Suprapubic skin (tissue), 4 donors: ENCODE results near the gene ZBTB7B. TPM values are rescaled to one million over a fixed set of nuclear protein-coding genes. Genes with fewer than 3 reads are reported as not detected.
"Not testable (repeated sequence)": the region's sequence is repeated elsewhere in the genome, so short reads cannot be mapped to it uniquely, and the experiment has no call there.

ENCODE experiments used
- DNase-seq, 2 donors: peaks; one replicate each; pipeline ENCODE4 v3.0.0-alpha.2; 2019; ENCODE audit warnings: low spot score in 2 of 2
- H3K27ac ChIP-seq: fragments of 200-600 bp; sonication (generic); one replicate; pipeline ENCODE4 v1.5.1; 2019
- H3K27me3 ChIP-seq: fragments of 200-600 bp; sonication (generic); one replicate; pipeline ENCODE4 v1.5.1; 2019
- H3K36me3 ChIP-seq: fragments of 200-600 bp; sonication (generic); one replicate; pipeline ENCODE4 v1.5.1; 2019
- H3K4me1 ChIP-seq: fragments of 200-600 bp; sonication (generic); one replicate; pipeline ENCODE4 v1.5.1; 2019
- H3K4me3 ChIP-seq: fragments of 200-600 bp; sonication (generic); one replicate; pipeline ENCODE4 v1.5.1; 2019; ENCODE audit warnings: mild to moderate bottlenecking
- H3K9me3 ChIP-seq: fragments of 200-600 bp; sonication (generic); one replicate; pipeline ENCODE4 v1.5.1; 2019
- EP300 ChIP-seq: sonication (generic); formaldehyde crosslinking; IDR thresholded peaks from one replicate; pipeline ENCODE4 v1.6.1; 2017; ENCODE audit warnings: antibody characterized with exemption
- POLR2A ChIP-seq, 2 donors: fragments of 450-650 bp; IDR thresholded peaks; one replicate each; pipeline ENCODE4 v1.6.1; 2017; ENCODE audit warnings: antibody characterized with exemption in 2 of 2, mild to moderate bottlenecking in 2 of 2, moderate library complexity in 2 of 2
- POLR2AphosphoS5 ChIP-seq, 3 donors: sonication (generic); formaldehyde crosslinking; IDR thresholded peaks; one replicate each; pipeline ENCODE4 v1.6.1; 2017; ENCODE audit warnings: antibody characterized with exemption in 3 of 3
- WGBS: methylation state at CpG from one replicate; pipeline ENCODE4 v1.1.5; 2018; 5-methylcytosine and 5-hydroxymethylcytosine counted together
- total RNA-seq, 4 donors: library from RNA; depleted of rRNA; stranded (reverse); fragments of >200 nt; gene quantifications; one replicate each; pipeline ENCODE4 v1.1.0, GENCODE V29; 2016
- TF ChIP-seq, protein P1 (sequence below), 2 donors: fragments of 200-600 bp in 1 of 2; fragments of 450-650 bp in 1 of 2; sonication (generic) in 1 of 2; IDR thresholded peaks; one replicate each; pipeline ENCODE4 v1.5.1; 2016 to 2019; ENCODE audit warnings: antibody characterized with exemption in 2 of 2, mild to moderate bottlenecking in 1 of 2, moderate library complexity in 1 of 2

The ZBTB7B gene
- total RNA-seq, 4 donors from 2014 or later: 238 to 243 (median 239) TPM

DNA sequence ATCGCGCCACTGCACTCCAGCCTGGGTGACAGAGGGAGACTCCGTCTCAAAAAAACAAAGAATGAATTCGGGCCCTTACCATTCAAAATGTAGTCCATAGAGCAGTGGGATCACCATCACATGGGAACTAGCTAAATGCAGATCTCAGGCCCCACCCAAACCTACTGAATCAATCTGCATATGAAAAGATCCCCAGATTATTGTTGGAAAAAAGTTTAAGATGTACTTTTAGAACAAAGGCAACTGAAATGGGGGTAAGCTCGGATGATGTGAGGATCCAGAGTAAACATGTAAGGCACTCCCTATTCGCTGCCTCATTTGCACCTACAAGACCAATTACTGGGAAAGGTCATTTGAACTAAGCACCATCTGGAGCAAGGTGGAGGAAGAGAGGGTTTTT is 20.3 kb upstream of the ZBTB7B start:
- 67% methylated on average over 6 of the region's 6 CpGs for WGBS
- DNase-seq: no peak
- no peak overlapping the region for H3K27ac ChIP-seq
- no peaks in the 10 kb centered on the region for H3K9me3 ChIP-seq
- TF ChIP-seq POLR2AphosphoS5 (IDR thresholded peaks at IDR 0.05): no peak
- TF ChIP-seq, protein P1, sequence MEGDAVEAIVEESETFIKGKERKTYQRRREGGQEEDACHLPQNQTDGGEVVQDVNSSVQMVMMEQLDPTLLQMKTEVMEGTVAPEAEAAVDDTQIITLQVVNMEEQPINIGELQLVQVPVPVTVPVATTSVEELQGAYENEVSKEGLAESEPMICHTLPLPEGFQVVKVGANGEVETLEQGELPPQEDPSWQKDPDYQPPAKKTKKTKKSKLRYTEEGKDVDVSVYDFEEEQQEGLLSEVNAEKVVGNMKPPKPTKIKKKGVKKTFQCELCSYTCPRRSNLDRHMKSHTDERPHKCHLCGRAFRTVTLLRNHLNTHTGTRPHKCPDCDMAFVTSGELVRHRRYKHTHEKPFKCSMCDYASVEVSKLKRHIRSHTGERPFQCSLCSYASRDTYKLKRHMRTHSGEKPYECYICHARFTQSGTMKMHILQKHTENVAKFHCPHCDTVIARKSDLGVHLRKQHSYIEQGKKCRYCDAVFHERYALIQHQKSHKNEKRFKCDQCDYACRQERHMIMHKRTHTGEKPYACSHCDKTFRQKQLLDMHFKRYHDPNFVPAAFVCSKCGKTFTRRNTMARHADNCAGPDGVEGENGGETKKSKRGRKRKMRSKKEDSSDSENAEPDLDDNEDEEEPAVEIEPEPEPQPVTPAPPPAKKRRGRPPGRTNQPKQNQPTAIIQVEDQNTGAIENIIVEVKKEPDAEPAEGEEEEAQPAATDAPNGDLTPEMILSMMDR (IDR thresholded peaks at IDR 0.05): no peak
- H3K4me1 ChIP-seq: peaks cover 29% of the 10 kb centered on the region
- H3K4me3 ChIP-seq: peak overlapping the region; percentile 77
- no peaks in the 10 kb centered on the region for H3K27me3 ChIP-seq
- peaks cover 6% of the 10 kb centered on the region for H3K36me3 ChIP-seq

DNA sequence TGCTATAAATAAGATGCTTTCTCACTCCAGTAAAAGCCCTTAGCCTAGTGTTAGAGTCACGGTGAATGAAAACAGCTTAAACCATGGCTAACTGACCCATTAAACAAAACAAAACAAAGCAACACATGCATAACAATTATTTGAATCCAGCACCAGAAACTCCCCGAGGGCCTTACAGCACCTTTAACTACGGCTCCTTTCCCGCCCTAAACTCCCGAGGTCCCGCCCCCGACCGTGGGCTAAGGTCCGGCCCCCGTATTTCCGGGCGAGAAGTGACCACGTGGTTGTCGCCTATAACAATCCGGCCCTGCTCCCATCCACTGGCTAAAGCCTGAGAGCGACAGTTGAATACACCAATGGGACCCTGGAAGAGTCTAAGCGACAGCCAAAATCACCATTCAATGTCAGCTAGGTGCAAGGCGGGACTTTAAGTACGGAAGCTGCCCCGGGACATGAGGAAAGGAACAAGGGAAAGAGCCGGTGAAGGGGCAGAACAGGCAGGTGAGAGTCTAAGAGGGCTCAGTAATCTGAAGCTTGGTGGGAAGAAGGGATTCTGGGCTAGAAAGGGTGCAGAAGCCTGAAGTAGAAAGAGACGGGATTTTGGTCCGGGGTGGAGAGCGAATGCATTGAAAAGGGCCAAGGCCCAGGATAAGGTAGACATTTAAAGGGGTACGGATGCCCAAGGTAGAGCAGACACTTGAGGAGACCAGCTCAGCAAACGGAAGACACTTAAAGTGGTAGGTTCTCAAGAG is 19.5 kb upstream of the ZBTB7B start, which contains the start of gene FLAD1:
FLAD1 (plus strand) TSS at position 448 of the 752 bp plus-strand sequence. CDS start 351 bp downstream, outside the sequence.
- H3K27me3 ChIP-seq: no peaks in the 10 kb centered on the region
- H3K4me1 ChIP-seq: peaks cover 26% of the 10 kb centered on the region
- H3K4me3 ChIP-seq: peak within 1 kb of the TSS; percentile 77
- DNase-seq: peak; percentile 96 to 98
- under 1% methylated on average over 26 of the region's 26 CpGs for WGBS
- peak within 1 kb of the TSS; percentile 86 for H3K27ac ChIP-seq
- peaks cover 14% of the 10 kb centered on the region for H3K36me3 ChIP-seq
- H3K9me3 ChIP-seq: no peaks in the 10 kb centered on the region
- TF ChIP-seq POLR2AphosphoS5 (IDR thresholded peaks at IDR 0.05) (peak in 2 of 3 donors; percentile 68 to 71), POLR2A (IDR thresholded peaks at IDR 0.05) (no peak), EP300 (no peak)
- TF ChIP-seq, protein P1 (IDR thresholded peaks at IDR 0.05): no peak

DNA sequence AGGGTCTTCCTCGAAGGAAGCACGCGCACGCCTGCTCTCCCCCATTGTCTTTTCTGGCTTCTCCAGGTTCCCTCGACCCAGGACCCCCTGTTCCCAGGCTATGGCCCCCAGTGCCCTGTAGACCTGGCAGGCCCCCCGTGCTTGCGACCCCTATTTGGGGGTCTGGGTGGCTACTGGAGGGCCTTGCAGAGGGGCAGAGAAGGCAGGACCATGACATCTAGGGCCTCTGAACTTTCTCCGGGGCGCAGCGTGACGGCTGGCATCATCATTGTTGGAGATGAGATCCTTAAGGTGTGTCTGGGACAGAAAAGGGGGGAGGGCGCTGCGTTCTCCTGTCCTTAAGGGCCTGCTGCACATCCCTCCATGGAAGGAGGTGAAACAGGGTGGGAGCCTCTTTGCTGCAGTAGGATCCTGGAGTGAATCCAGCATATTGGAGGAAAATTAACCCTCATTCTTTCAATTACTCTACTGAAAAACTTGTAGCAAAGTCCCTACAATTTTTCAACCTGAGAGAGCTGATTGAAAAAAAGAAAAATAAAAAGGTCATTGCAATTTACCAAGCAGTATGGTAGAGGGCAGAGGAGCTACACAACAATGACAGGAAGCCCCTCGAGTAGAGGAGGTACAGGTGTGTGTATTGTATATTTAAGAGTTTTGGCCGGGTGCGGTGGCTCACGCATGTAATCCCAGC is 18.7 kb upstream of the ZBTB7B start:
- H3K27ac ChIP-seq: peak overlapping the region; percentile 86

DNA sequence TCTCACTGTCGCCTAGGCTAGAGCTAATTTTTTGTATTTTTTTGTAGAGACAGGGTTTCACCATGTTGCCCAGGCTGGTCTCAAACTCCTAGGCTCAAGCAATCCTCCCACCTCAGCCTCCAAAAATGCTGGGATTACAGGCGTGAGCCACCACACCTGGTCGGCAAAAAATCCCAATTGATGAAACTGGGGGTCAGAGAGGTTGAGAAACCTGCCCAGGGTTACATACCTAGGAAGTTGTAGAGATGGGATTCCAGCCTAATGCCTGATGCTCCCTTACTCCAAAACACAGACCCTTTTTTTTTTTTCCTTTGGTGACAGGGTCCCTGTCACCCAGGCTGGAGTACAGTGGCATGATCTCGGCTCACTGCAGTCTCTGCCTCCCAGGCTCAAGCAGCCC is 15.9 kb upstream of the ZBTB7B start:
- Histone ChIP-seq H3K4me1 (peaks cover 30% of the 10 kb centered on the region), H3K36me3 (peaks cover 47% of the 10 kb centered on the region)
- H3K4me3 ChIP-seq, DNase-seq, H3K9me3 ChIP-seq, H3K27me3 ChIP-seq, H3K27ac ChIP-seq: not testable (repeated sequence)
- WGBS: 89% methylated on average over 4 of the region's 4 CpGs

More for the DNA sequence above, 18.7 kb upstream of the ZBTB7B start:
- H3K4me3 ChIP-seq: peak overlapping the region; percentile 77
- peaks cover 26% of the 10 kb centered on the region for H3K4me1 ChIP-seq
- no peak for TF ChIP-seq POLR2AphosphoS5 (IDR thresholded peaks at IDR 0.05)
- no peak for TF ChIP-seq POLR2A (IDR thresholded peaks at IDR 0.05)
- no peak for TF ChIP-seq EP300
- TF ChIP-seq, protein P1 (IDR thresholded peaks at IDR 0.05): no peak
- H3K27me3 ChIP-seq: no peaks in the 10 kb centered on the region
- H3K36me3 ChIP-seq: peaks cover 22% of the 10 kb centered on the region
- 8% methylated on average over 17 of the region's 17 CpGs for WGBS
- DNase-seq: no peak
- H3K9me3 ChIP-seq: no peaks in the 10 kb centered on the region

DNA sequence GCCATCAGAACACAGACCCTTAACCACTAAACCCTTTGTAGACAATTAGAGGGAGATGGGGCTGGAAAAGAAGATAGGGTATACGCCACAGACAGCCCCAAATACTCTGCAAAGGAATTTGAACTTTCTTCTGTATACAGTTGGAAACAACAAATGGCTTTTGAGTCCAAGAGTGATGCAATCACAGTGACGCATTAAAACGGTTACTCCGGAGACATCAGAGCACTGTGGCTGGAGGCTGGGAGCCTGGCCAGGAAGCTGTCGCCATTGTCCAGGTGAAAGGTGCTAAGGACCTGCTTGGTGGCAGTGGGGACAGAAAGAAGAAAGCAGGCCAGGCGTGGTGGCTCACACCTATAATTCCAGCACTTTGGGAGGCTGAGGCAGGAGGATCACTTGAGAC is 15.3 kb upstream of the ZBTB7B start:
- Histone ChIP-seq H3K4me1 (peaks cover 27% of the 10 kb centered on the region), H3K27ac (no peak overlapping the region), H3K9me3 (no peaks in the 10 kb centered on the region), H3K4me3 (no peak overlapping the region), H3K36me3 (peaks cover 50% of the 10 kb centered on the region), H3K27me3 (no peaks in the 10 kb centered on the region)
- WGBS: 75% methylated on average over 6 of the region's 6 CpGs
- DNase-seq: no peak
- TF ChIP-seq, protein P1 (IDR thresholded peaks at IDR 0.05): no peak
- TF ChIP-seq EP300 (no peak), POLR2A (IDR thresholded peaks at IDR 0.05) (no peak), POLR2AphosphoS5 (IDR thresholded peaks at IDR 0.05) (no peak)
